ENCODE data around the gene ACVR1B. TPM values are rescaled to one million over a fixed set of nuclear protein-coding genes. Genes with fewer than 3 reads are reported as not detected.

The ACVR1B gene
- total RNA-seq, 1 donor from 2014 or later: 15.1 TPM

- no peak for DNase-seq (ENCODE audit: low read depth)
- no peaks in the 10 kb centered on the region for H3K36me3 ChIP-seq (ENCODE audit: control insufficient read depth, insufficient read depth, low read length)
- peak overlapping the region; percentile 50 for H3K4me3 ChIP-seq (ENCODE audit: low read depth, low read length)
- no peaks in the 10 kb centered on the region for H3K27me3 ChIP-seq (ENCODE audit: control insufficient read depth, insufficient read depth, low read length)
- TF ChIP-seq CTCF (IDR thresholded peaks at IDR 0.05; ENCODE audit: insufficient read depth, low read length, poor library complexity, severe bottlenecking): no peak
Observed at GRCh38 chr12:52023976-52024688, 72.6 kb downstream of the ACVR1B start.

DNA sequence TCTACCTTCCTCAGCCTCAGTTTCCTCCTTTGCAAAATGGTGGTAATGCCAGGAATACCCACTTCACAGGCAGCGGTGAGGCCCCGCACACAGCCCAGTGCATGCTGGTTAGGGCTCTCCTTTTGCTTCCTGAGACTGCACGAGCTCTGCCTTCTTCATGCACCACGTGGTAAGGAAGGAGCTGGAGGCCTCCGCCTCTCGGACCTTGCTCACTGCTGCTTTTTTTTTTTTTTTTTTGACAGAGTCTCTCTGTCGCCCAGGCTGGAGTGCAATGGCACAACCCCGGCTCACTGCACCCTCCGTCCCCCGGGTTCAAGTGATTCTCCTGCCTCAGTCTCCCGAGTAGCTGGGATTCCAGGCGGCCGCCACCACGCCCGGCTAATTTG is 73.3 kb downstream of the ACVR1B start:
- Histone ChIP-seq H3K27me3 (ENCODE audit: control insufficient read depth, insufficient read depth, low read length) (no peaks in the 10 kb centered on the region), H3K4me3 (ENCODE audit: low read depth, low read length) (no peak overlapping the region), H3K36me3 (ENCODE audit: control insufficient read depth, insufficient read depth, low read length) (no peaks in the 10 kb centered on the region)
- no peak for TF ChIP-seq CTCF (IDR thresholded peaks at IDR 0.05; ENCODE audit: insufficient read depth, low read length, poor library complexity, severe bottlenecking)
- DNase-seq (ENCODE audit: low read depth): no peak

GRCh38 chr12:52026263-52026662 is 74.8 kb downstream of the ACVR1B start:
- H3K36me3 ChIP-seq (ENCODE audit: control insufficient read depth, insufficient read depth, low read length): no peaks in the 10 kb centered on the region
- no peaks in the 10 kb centered on the region for H3K27me3 ChIP-seq (ENCODE audit: control insufficient read depth, insufficient read depth, low read length)
- no peak for DNase-seq (ENCODE audit: low read depth)
- no peak for TF ChIP-seq CTCF (IDR thresholded peaks at IDR 0.05; ENCODE audit: insufficient read depth, low read length, poor library complexity, severe bottlenecking)
- no peak overlapping the region for H3K4me3 ChIP-seq (ENCODE audit: low read depth, low read length)

DNA sequence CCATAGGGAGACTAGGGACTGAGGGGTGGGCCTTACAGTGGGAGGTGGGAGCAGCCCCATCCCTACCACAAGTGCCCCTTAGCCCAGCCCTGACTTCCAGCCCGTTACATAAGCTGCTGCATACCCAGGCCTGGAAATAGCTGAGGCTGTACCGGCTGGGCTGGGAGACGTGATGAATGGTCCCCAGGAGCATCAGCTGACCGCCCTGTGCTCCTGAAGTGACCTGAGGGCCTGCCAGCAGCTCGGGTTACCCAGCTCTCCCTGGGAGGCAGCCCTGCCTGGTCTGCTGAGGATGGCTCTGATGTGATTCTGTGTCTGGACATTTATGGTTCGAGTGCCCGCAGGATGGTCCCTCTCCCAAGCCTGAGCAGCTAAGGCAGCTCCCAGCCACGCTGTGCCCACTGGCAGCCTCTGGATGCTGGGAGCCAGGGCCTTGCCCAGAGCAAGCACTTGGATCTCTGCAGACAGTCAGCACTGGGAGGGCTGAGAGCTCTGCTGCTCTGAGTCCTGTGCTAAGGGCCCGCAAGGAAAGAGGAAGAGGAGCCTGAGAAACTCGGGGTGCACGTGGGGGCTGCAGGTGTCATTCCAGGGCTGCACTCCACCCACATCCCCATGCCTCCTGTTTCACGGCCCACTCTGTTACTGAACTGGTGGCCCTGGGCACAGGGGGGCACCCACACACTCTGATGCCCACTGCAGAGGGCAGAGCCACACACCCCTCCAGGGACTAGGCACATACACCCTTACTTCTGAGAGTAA is 75.8 kb downstream of the ACVR1B start:
- H3K27me3 ChIP-seq (ENCODE audit: control insufficient read depth, insufficient read depth, low read length): no peaks in the 10 kb centered on the region
- TF ChIP-seq CTCF (IDR thresholded peaks at IDR 0.05; ENCODE audit: insufficient read depth, low read length, poor library complexity, severe bottlenecking): no peak

DNA sequence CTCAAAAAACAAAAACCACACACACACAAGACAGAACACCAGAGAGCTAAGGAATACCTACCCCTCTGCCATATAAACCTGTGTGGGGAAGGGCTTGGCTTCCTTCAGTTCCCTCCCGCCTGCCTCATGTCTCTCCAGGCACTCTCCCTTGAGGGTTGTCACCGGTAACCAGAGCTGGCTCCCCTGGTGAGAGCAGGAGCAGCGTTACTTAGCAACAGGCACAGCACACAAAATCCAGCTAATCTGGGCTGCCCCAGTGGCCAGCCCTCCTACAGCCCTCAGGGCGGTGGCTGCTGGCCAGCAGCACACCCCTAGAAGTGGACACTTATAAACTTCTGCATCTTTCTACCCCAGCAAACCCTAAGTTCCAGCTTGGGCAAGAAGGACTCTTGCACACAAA is 78.2 kb downstream of the ACVR1B start:
- no peak for TF ChIP-seq CTCF (IDR thresholded peaks at IDR 0.05; ENCODE audit: insufficient read depth, low read length, poor library complexity, severe bottlenecking)
- Histone ChIP-seq H3K4me3 (ENCODE audit: low read depth, low read length) (no peak overlapping the region), H3K27me3 (ENCODE audit: control insufficient read depth, insufficient read depth, low read length) (no peaks in the 10 kb centered on the region), H3K36me3 (ENCODE audit: control insufficient read depth, insufficient read depth, low read length) (no peaks in the 10 kb centered on the region)
- DNase-seq (ENCODE audit: low read depth): no peak

More for the DNA sequence above, 75.8 kb downstream of the ACVR1B start:
- no peak overlapping the region for H3K4me3 ChIP-seq (ENCODE audit: low read depth, low read length)
- no peak for DNase-seq (ENCODE audit: low read depth)
- no peaks in the 10 kb centered on the region for H3K36me3 ChIP-seq (ENCODE audit: control insufficient read depth, insufficient read depth, low read length)

Measured in kidney epithelial cell (primary cell).